Endothelial cell (in vitro differentiated cells): Measurements from ENCODE around the gene CEACAM6. TPM values are rescaled to one million over a fixed set of nuclear protein-coding genes. Genes with fewer than 3 reads are reported as not detected.

Experiments used
- DNase-seq: peaks from one replicate; pipeline ENCODE4 v3.0.0; 2021; ENCODE audit warnings: low spot score
- H3K27ac Mint-ChIP-seq: one replicate; pipeline ENCODE4 v1.8.0; 2021; ENCODE audit warnings: mixed read lengths, inconsistent platforms; ENCODE audit not compliant: unreplicated experiment
- H3K27me3 Mint-ChIP-seq: one replicate; pipeline ENCODE4 v1.8.0; 2021; ENCODE audit warnings: mild to moderate bottlenecking, moderate library complexity, mixed read lengths, inconsistent platforms; ENCODE audit not compliant: unreplicated experiment
- H3K36me3 Mint-ChIP-seq: one replicate; pipeline ENCODE4 v1.8.0; 2021; ENCODE audit warnings: mild to moderate bottlenecking, low read depth, mixed read lengths, inconsistent platforms; ENCODE audit not compliant: unreplicated experiment
- H3K4me1 Mint-ChIP-seq: one replicate; pipeline ENCODE4 v1.8.0; 2021; ENCODE audit warnings: mild to moderate bottlenecking, mixed read lengths, inconsistent platforms; ENCODE audit not compliant: unreplicated experiment
- H3K4me3 Mint-ChIP-seq: one replicate; pipeline ENCODE4 v1.8.0; 2021; ENCODE audit warnings: mild to moderate bottlenecking, mixed read lengths, inconsistent platforms; ENCODE audit not compliant: unreplicated experiment
- H3K9me3 Mint-ChIP-seq: one replicate; pipeline ENCODE4 v1.8.0; 2021; ENCODE audit warnings: mixed read lengths, inconsistent platforms; ENCODE audit not compliant: unreplicated experiment
- total RNA-seq: library from RNA; stranded (reverse); fragmentation: NEBNext Ultra II Directional; extraction: Animal tissue kit (Norgen Biotek cat#: 25700); gene quantifications from one replicate; pipeline ENCODE4 v1.2.1, GENCODE V29; 2021; ENCODE audit not compliant: unreplicated experiment
- TF ChIP-seq, protein P1 (sequence below): fragments of 200-600 bp; sonication (generic); IDR thresholded peaks from one replicate; pipeline ENCODE4 v1.5.0; 2021; ENCODE audit warnings: antibody characterized with exemption; ENCODE audit not compliant: unreplicated experiment

The CEACAM6 gene
- total RNA-seq, 1 donor from 2014 or later, result not detected

DNA sequence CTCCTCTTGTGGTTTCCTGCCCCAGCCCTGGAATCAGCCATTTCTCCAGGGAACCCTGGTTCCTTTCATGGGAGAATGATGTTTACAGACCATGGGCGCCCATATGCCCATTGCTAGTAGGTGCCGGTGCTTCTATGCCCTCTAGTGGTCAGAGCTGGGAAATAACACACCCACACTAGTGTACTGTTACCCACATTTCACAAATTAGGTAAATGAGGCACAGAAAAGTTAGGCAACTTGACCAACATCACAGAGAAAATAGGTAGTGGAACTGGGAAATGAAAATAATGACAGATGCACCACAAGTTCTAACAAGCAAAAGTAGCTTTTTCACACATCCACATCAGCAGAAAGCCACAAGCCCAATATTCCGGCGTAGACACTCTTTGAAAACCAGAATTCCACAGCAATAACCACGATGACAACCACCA lies 39.7 kb downstream of the CEACAM6 start:
- Mint-ChIP-seq H3K4me1 (no peaks in the 10 kb centered on the region), H3K9me3 (no peaks in the 10 kb centered on the region), H3K4me3 (no peak overlapping the region), H3K27me3 (no peaks in the 10 kb centered on the region), H3K27ac (no peak overlapping the region), H3K36me3 (no peaks in the 10 kb centered on the region)
- TF ChIP-seq, protein P1, sequence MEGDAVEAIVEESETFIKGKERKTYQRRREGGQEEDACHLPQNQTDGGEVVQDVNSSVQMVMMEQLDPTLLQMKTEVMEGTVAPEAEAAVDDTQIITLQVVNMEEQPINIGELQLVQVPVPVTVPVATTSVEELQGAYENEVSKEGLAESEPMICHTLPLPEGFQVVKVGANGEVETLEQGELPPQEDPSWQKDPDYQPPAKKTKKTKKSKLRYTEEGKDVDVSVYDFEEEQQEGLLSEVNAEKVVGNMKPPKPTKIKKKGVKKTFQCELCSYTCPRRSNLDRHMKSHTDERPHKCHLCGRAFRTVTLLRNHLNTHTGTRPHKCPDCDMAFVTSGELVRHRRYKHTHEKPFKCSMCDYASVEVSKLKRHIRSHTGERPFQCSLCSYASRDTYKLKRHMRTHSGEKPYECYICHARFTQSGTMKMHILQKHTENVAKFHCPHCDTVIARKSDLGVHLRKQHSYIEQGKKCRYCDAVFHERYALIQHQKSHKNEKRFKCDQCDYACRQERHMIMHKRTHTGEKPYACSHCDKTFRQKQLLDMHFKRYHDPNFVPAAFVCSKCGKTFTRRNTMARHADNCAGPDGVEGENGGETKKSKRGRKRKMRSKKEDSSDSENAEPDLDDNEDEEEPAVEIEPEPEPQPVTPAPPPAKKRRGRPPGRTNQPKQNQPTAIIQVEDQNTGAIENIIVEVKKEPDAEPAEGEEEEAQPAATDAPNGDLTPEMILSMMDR, result peak; percentile 81
- peak; percentile 64 for DNase-seq

DNA sequence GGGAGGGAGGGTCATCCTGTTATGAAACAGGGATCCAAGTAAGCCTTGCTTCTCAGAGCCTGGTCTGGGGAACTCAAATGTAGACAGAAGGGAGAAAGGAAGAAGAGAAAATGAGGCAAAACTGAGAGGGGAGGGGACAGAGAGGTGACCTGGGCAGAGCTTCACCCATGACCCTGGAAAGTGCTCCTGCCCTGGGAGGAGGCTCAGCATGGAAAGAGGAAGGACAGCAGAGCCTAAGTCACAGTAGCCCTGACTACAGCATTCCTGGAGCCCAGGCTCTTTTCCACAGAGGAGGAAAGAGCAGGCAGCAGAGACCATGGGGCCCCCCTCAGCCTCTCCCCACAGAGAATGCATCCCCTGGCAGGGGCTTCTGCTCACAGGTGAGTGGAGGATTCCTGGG lies 41.0 kb downstream of the CEACAM6 start, which contains the start of gene CEACAM3:
Gene CEACAM3, plus strand, starts transcription at position 226 of the 400 bp plus-strand sequence. Its CDS starts 91 bp downstream, at position 317.
- H3K4me3 Mint-ChIP-seq, result no peak within 1 kb of the TSS
- H3K9me3 Mint-ChIP-seq, result no peaks in the 10 kb centered on the region
- peaks cover 4% of the 10 kb centered on the region for H3K36me3 Mint-ChIP-seq
- no peaks in the 10 kb centered on the region for H3K27me3 Mint-ChIP-seq
- TF ChIP-seq, protein P1, result no peak
- H3K27ac Mint-ChIP-seq, result no peak within 1 kb of the TSS
- no peaks in the 10 kb centered on the region for H3K4me1 Mint-ChIP-seq
- DNase-seq, result no peak

DNA sequence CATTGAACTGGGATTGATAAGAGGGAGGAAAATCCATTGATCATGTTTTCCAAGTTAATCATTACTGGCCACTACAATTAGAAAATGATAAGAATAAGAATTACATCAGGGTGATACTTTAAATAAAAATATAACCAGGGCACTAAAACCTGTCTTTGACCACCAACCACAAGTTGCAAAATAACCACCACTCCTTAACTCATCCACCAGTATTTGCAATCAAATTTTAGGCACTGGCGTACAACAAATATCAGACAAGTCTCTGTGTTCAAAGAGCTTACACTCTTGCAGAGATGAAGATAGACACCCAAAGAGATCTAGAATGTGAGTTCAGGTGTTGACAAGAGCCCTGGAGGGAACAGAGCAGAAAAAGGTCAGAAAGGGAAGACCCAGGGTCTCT lies 41.6 kb downstream of the CEACAM6 start:
- Mint-ChIP-seq H3K27ac (no peak overlapping the region), H3K27me3 (no peaks in the 10 kb centered on the region), H3K9me3 (no peaks in the 10 kb centered on the region), H3K36me3 (peaks cover 5% of the 10 kb centered on the region), H3K4me3 (no peak overlapping the region), H3K4me1 (no peaks in the 10 kb centered on the region)
- DNase-seq, result no peak
- TF ChIP-seq, protein P1, result no peak

DNA sequence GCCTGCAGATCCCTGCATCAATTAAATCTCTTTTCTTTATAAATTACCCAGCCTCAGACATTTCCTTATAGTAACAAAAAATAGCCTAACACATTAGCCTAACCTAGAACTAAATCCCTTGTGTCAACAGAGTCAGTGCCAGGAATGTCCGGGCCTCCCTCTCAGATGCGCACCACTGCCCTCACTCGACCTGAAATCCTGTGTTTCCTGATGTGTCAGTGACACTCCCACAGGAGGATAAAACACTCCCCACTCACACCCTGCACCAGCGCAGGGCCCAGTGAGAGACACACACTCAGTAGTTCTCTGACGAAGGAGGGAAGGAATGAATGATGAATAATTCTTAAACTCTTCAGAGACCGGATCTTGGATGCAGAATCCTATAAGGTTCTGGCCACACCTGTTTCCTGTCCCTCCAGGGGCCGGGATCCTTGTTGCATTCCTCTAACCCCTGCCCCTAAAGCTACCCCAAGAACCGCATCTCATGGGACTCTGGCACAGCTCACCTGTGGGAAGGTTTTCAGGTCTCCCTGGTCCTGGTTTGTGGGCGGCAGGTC lies 44.2 kb downstream of the CEACAM6 start:
- no peak overlapping the region for H3K4me3 Mint-ChIP-seq
- peaks cover 5% of the 10 kb centered on the region for H3K36me3 Mint-ChIP-seq
- no peaks in the 10 kb centered on the region for H3K9me3 Mint-ChIP-seq
- H3K27me3 Mint-ChIP-seq, result no peaks in the 10 kb centered on the region
- H3K27ac Mint-ChIP-seq, result no peak overlapping the region
- DNase-seq, result no peak
- peaks cover 4% of the 10 kb centered on the region for H3K4me1 Mint-ChIP-seq
- TF ChIP-seq, protein P1, result no peak

DNA sequence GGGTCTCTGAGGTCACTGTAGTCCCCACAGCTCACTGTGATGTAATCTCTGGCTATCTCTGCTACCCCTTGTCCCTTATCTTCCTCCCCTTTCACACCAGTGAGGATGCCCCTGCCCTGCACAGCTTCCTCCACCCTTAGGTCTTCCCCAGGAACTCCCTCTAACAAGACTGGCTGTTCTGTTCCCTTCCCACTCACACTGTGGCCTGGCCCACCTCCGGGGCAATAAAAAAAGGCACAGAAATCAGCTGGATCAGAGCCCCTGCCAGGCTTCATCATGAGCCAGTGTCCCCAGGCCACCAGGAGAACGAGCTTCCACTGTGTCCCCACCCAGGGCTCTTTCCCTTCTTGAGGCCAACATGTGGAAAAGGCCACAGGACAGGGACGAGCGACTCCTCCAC lies 45.7 kb downstream of the CEACAM6 start:
- TF ChIP-seq, protein P1, result no peak
- Mint-ChIP-seq H3K27me3 (no peaks in the 10 kb centered on the region), H3K36me3 (peaks cover 5% of the 10 kb centered on the region), H3K4me1 (peaks cover 4% of the 10 kb centered on the region), H3K27ac (no peak overlapping the region), H3K9me3 (no peaks in the 10 kb centered on the region), H3K4me3 (no peak overlapping the region)
- no peak for DNase-seq
